Epidermal melanocyte (primary cell): ENCODE measurements around the gene FAM20B.
"Not testable (repeated sequence)": the region's sequence is repeated elsewhere in the genome, so short reads cannot be mapped to it uniquely, and the experiment has no call there.

Experiments used
- DNase-seq: peaks from one replicate; pipeline ENCODE4 v3.0.0; 2011; ENCODE audit warnings: low spot score; ENCODE audit not compliant: insufficient read length

FAM20B gene

GRCh38 chr1:179023946-179024650 lies 1.6 kb upstream of the FAM20B start:
- no peak for DNase-seq

GRCh38 chr1:179025975-179026812 lies 500 bp downstream of the FAM20B start:
- peak; percentile 52 for DNase-seq

GRCh38 chr1:179026813-179027669 lies 1.3 kb downstream of the FAM20B start:
- DNase-seq: no peak

GRCh38 chr1:179029321-179029759 lies 3.6 kb downstream of the FAM20B start:
- DNase-seq: no peak

GRCh38 chr1:179030130-179030529 lies 4.4 kb downstream of the FAM20B start:
- DNase-seq: no peak

GRCh38 chr1:179030683-179031082 lies 5.0 kb downstream of the FAM20B start:
- no peak for DNase-seq

- DNase-seq: no peak
Observed at GRCh38 chr1:179031284-179031683, 5.6 kb downstream of the FAM20B start.

GRCh38 chr1:179031855-179032513 lies 6.3 kb downstream of the FAM20B start:
- DNase-seq: no peak

GRCh38 chr1:179034720-179035119 lies 9.0 kb downstream of the FAM20B start:
- DNase-seq: no peak

GRCh38 chr1:179036844-179037465 lies 11.3 kb downstream of the FAM20B start:
- DNase-seq: no peak

- DNase-seq: no peak
Observed at GRCh38 chr1:179038528-179039281, 13.0 kb downstream of the FAM20B start.

- not testable (repeated sequence) for DNase-seq
Observed at GRCh38 chr1:179039502-179040174, 13.9 kb downstream of the FAM20B start.

- not testable (repeated sequence) for DNase-seq
Observed at GRCh38 chr1:179040175-179040551, 14.5 kb downstream of the FAM20B start.

GRCh38 chr1:179042087-179042486 lies 16.4 kb downstream of the FAM20B start:
- DNase-seq: no peak

GRCh38 chr1:179042700-179043099 lies 17.0 kb downstream of the FAM20B start:
- DNase-seq: no peak

- no peak for DNase-seq
Observed at GRCh38 chr1:179043266-179043665, 17.6 kb downstream of the FAM20B start.

- no peak for DNase-seq
Observed at GRCh38 chr1:179043907-179044306, 18.2 kb downstream of the FAM20B start.

GRCh38 chr1:179046808-179047635 lies 21.3 kb downstream of the FAM20B start:
- DNase-seq: no peak

- DNase-seq: no peak
Observed at GRCh38 chr1:179047636-179047997, 21.9 kb downstream of the FAM20B start.
